Immature natural killer cell (primary cell): ENCODE measurements around the gene GRID1. TPM values are rescaled to one million over a fixed set of nuclear protein-coding genes. Genes with fewer than 3 reads are reported as not detected.

Experiments used
- DNase-seq, 3 donors: peaks; one replicate each; pipeline ENCODE4 v3.0.0; 2022; ENCODE audit warnings: mixed read lengths in 1 of 3
- H3K27ac Mint-ChIP-seq, 6 donors: one replicate each; pipeline ENCODE4 v1.8.0; 2020; ENCODE audit warnings: mixed read lengths in 6 of 6, mild to moderate bottlenecking in 5 of 6, inconsistent platforms in 4 of 6, moderate library complexity in 3 of 6
- H3K27me3 Mint-ChIP-seq, 3 donors: one replicate each; pipeline ENCODE4 v1.8.0; 2020 to 2021; ENCODE audit warnings: low read depth in 3 of 3, mild to moderate bottlenecking in 3 of 3, mixed read lengths in 3 of 3, moderate library complexity in 3 of 3, inconsistent platforms in 1 of 3
- H3K36me3 Mint-ChIP-seq, 3 donors: one replicate each; pipeline ENCODE4 v1.8.0; 2020; ENCODE audit warnings: mixed read lengths in 3 of 3, inconsistent platforms in 2 of 3, mild to moderate bottlenecking in 2 of 3
- H3K4me1 Mint-ChIP-seq, 2 donors: one replicate each; pipeline ENCODE4 v1.8.0; 2020; ENCODE audit warnings: inconsistent platforms in 2 of 2, mild to moderate bottlenecking in 2 of 2, mixed read lengths in 2 of 2, moderate library complexity in 1 of 2
- H3K4me3 Mint-ChIP-seq, 5 donors: one replicate each; pipeline ENCODE4 v1.8.0; 2020; ENCODE audit warnings: mild to moderate bottlenecking in 5 of 5, mixed read lengths in 5 of 5, inconsistent platforms in 3 of 5, moderate library complexity in 3 of 5
- H3K9me3 Mint-ChIP-seq, 6 donors: one replicate each; pipeline ENCODE4 v1.8.0; 2020; ENCODE audit warnings: mild to moderate bottlenecking in 6 of 6, mixed read lengths in 6 of 6, inconsistent platforms in 4 of 6, moderate library complexity in 3 of 6
- polyA plus RNA-seq, 3 donors: library from polyadenylated mRNA; unstranded; fragments of 300-500 nt; fragmentation: Illumina TruSeq; gene quantifications; one replicate each; pipeline ENCODE4 v1.2.3, GENCODE V29; 2021

GRID1 gene
- polyA plus RNA-seq, 3 donors from 2014 or later = not detected

DNA sequence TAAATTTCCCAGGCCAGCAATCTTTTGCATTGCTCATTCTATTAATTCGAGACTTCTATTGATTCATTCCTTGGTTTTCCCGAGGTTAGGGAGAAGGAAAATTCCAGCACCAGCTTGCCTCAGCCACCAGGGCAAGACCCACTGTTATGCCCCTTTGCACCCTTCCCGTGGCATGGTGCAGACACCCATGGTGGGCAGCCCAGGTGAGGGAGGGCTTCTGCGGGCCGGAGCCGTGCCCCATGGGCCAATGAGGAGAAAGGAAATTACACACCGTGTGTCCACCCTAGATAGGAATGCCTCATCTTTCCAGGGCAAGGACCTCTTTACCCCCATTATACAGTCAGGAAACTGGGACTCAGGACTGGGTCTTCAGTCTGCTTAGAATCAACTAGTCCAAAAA, 4.5 kb upstream of the GRID1 start:
- Mint-ChIP-seq H3K36me3 (peaks cover 0 to 4% (median 0%) of the 10 kb centered on the region in 3 donors), H3K9me3 (no peaks in the 10 kb centered on the region), H3K27me3 (peaks cover 8 to 19% (median 18%) of the 10 kb centered on the region in 3 donors), H3K4me1 (peaks cover 4 to 7% of the 10 kb centered on the region in 2 donors), H3K4me3 (no peak overlapping the region), H3K27ac (no peak overlapping the region)
- no peak for DNase-seq

- peaks cover 0 to 4% (median 0%) of the 10 kb centered on the region in 3 donors for H3K36me3 Mint-ChIP-seq
- H3K9me3 Mint-ChIP-seq = no peaks in the 10 kb centered on the region
- H3K27ac Mint-ChIP-seq = no peak overlapping the region
- H3K27me3 Mint-ChIP-seq = peaks cover 8 to 22% (median 18%) of the 10 kb centered on the region in 3 donors
- no peak for DNase-seq
- H3K4me3 Mint-ChIP-seq = no peak overlapping the region
- H3K4me1 Mint-ChIP-seq = peaks cover 8 to 13% of the 10 kb centered on the region in 2 donors
These were observed 3.5 kb upstream of the GRID1 start for GRCh38 chr10:86370006-86370585.

DNA sequence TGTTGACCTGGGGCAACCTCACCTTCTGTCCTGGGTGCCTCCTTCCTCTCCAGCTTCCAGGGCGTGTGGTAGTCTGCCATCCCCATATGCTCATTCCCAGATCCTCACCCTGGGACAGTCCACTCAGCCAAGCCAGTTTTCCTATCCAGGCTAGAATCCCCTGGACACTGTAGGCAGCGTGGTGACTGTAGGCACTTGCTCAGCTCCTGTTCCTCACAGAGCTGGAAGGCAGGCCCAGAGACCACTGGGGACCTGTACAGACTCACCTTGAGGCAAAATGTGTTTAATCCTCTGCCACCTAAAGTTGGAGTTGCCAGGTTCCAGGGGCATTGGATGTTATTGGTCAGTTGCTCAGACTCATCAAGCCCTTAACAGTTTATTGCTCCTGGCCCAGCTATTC, 2.4 kb upstream of the GRID1 start:
- peaks cover 8 to 21% (median 18%) of the 10 kb centered on the region in 3 donors for H3K27me3 Mint-ChIP-seq
- no peak for DNase-seq

GRCh38 chr10:86368046-86368445, 1.5 kb upstream of the GRID1 start:
- no peaks in the 10 kb centered on the region for H3K9me3 Mint-ChIP-seq
- peaks cover 8 to 21% (median 16%) of the 10 kb centered on the region in 3 donors for H3K27me3 Mint-ChIP-seq
- H3K36me3 Mint-ChIP-seq = peaks cover 0 to 4% (median 0%) of the 10 kb centered on the region in 3 donors
- H3K27ac Mint-ChIP-seq = no peak overlapping the region
- H3K4me1 Mint-ChIP-seq = peaks cover 8 to 13% of the 10 kb centered on the region in 2 donors
- H3K4me3 Mint-ChIP-seq = peak overlapping the region; percentile 28 to 72 (median 53)
- DNase-seq = no peak

More for the DNA sequence above, 2.4 kb upstream of the GRID1 start:
- Mint-ChIP-seq H3K9me3 (no peaks in the 10 kb centered on the region), H3K4me3 (peak overlapping the region in 3 of 5 donors; percentile 13 to 24 (median 17)), H3K27ac (no peak overlapping the region), H3K36me3 (peaks cover 0 to 4% (median 0%) of the 10 kb centered on the region in 3 donors), H3K4me1 (peaks cover 8 to 13% of the 10 kb centered on the region in 2 donors)

- Mint-ChIP-seq H3K27me3 (peaks cover 11 to 27% (median 16%) of the 10 kb centered on the region in 3 donors), H3K4me1 (peaks cover 8 to 13% of the 10 kb centered on the region in 2 donors), H3K4me3 (peak overlapping the region in 2 of 5 donors; percentile 53 to 67), H3K9me3 (no peaks in the 10 kb centered on the region), H3K36me3 (peaks cover 0 to 4% (median 0%) of the 10 kb centered on the region in 3 donors), H3K27ac (no peak overlapping the region)
- no peak for DNase-seq
These were observed 757 bp upstream of the GRID1 start for GRCh38 chr10:86367152-86367951.

- peaks cover 12 to 29% (median 16%) of the 10 kb centered on the region in 3 donors for H3K27me3 Mint-ChIP-seq
- H3K36me3 Mint-ChIP-seq = peaks cover 0 to 4% (median 0%) of the 10 kb centered on the region in 3 donors
- H3K27ac Mint-ChIP-seq = no peak overlapping the region
- no peaks in the 10 kb centered on the region for H3K9me3 Mint-ChIP-seq
- peaks cover 8 to 13% of the 10 kb centered on the region in 2 donors for H3K4me1 Mint-ChIP-seq
- DNase-seq = no peak
- no peak overlapping the region for H3K4me3 Mint-ChIP-seq
These were observed 232 bp upstream of the GRID1 start for GRCh38 chr10:86366902-86367151.

DNA sequence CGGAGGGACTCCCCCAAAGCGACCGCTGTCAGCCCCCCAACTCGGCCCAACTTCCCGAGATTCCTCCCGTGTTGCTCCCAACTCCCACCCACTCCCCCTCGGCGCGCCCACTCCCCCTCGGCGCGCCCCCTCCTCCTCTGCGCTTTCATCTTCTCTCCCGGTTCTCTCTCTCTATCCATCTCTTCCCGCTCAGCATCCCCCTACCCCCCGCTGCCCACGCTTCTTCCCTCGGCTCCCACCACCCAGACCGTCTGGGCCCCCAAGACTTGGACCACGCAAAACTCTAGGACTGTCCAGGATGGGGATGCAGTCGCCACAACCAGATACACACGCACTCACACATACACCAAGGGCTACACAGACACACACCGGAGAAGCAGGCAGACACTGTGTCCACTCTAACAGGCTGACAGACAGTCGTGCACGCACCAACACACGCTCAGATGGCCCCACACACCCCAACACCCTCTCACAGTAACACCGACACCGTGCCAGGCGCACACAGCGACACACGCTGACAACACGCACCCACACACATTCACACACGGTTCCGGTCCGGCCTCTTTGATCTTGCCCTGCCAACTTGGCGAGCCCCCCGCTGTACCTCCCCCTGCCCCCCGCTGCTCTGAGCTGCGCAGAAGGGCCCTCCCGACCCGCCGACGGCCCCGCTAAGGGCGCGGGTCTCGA, 1.1 kb downstream of the GRID1 start:
- Mint-ChIP-seq H3K4me1 (peaks cover 8 to 13% of the 10 kb centered on the region in 2 donors), H3K27ac (peak overlapping the region in 1 of 6 donors; percentile 5), H3K4me3 (peak overlapping the region; percentile 53 to 72 (median 63)), H3K9me3 (no peaks in the 10 kb centered on the region), H3K36me3 (no peaks in the 10 kb centered on the region), H3K27me3 (peaks cover 14 to 27% (median 19%) of the 10 kb centered on the region in 3 donors)
- no peak for DNase-seq

DNA sequence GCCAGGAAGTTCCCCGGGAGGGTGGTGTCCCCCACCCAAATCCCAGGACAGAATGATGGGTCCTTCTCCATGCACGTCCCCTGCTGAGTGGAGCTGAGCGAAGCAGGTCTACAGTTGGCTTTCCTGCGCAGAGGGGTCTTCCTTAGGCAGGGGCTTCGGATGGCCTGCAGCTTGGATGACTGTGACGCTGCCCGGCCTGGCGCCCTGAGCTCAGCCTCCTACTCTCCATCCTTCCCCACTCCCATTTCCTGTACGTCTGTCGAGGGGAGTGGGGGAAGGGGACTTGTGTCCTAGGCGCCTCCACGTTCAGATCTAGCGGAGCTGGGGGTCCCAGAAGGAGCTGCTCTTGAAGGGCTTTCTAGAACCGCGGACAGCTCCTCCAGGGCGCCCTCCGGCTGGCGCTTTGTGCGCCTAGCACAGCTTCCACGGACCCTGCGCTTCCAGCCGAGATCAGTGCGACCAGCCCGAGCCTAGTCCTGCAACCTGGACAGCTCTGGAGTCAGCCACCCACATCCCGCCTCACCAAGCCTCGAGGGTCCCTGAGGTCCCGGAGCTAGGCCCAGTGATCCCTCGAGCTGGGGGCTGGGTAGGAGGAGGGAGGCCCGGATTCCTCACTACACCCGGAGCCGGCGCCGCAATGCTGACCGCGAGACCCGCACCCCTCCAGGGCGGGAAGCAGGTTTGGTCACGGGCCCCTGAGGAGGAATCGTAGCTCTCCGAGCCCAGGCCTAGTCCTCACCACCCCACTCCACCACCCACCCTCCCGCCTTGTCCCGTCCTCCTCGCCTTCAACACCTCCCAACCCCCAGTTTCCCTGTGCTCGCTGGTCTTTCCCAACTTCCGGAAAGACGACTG, 1.9 kb downstream of the GRID1 start:
- peaks cover 8 to 13% of the 10 kb centered on the region in 2 donors for H3K4me1 Mint-ChIP-seq
- no peaks in the 10 kb centered on the region for H3K36me3 Mint-ChIP-seq
- H3K27ac Mint-ChIP-seq = no peak overlapping the region
- no peak for DNase-seq
- H3K9me3 Mint-ChIP-seq = no peaks in the 10 kb centered on the region
- H3K27me3 Mint-ChIP-seq = peaks cover 10 to 25% (median 18%) of the 10 kb centered on the region in 3 donors
- no peak overlapping the region for H3K4me3 Mint-ChIP-seq

DNA sequence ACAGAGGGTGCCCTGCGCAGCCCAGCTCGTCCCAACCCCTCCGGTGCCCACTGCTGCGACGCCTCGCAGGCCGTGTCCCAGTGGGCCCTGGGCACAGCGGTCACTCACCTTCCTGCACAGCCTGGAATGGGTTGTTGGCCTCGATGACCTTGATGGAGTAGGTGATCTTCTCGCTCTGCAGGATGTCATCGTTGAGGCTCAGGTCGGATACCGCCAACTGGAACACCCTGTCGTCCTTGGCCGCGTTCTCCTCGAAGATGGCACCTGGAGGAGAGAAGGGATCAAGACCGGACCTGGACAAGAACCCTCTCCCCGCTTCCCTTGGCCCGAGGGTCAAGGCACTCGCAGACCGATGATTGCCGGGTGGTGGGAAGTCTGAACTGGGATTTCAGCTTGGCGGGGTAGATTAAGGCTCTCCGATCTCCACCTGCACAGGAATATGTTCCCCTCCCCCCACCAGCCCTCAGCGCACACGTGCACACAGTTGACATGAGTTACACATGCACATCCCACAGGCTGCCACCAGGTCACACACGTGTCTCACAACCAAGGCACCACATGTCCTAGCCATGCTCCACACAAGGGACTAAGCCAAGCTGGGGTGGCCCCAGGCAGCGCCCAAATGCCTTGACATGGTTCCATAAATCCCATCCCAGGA, 2.6 kb downstream of the GRID1 start:
- H3K27me3 Mint-ChIP-seq = peaks cover 10 to 23% (median 18%) of the 10 kb centered on the region in 3 donors
- DNase-seq = no peak

DNA sequence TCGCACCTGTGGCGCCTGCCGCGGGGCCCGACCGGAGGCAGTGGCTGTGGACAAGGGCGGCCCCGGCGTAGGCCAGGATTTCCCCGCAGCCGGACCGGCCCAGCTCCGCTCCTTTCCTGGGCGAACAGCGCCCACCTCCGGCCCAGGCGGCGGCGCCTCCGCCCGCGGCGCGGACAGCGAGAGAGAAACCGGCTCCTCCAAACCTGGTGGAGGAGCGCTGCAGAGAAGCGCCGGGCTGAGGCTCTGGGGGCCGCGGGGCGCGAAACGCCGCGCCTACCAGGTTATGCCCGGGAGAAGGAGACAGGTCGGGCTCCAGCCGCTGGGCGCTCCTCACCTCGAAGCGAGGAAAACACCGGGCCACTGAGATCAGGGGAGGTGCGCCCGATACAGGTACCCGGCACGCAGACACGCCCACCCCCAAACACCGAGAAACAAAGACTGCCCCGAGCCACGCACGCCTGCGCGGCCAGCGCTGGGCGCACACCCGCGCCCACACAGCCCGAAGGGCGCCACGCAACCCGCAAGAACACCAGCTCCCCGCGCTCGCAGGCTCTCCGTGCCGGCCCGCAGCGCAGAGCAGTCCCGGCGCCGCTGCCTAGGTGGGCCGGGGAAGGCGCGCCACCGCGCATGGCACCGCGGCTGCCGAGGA, 3.3 kb downstream of the GRID1 start:
- H3K9me3 Mint-ChIP-seq = no peaks in the 10 kb centered on the region
- H3K27ac Mint-ChIP-seq = no peak overlapping the region
- peaks cover 8 to 9% of the 10 kb centered on the region in 2 donors for H3K4me1 Mint-ChIP-seq
- no peaks in the 10 kb centered on the region for H3K36me3 Mint-ChIP-seq
- DNase-seq = no peak
- H3K4me3 Mint-ChIP-seq = no peak overlapping the region
- peaks cover 9 to 22% (median 17%) of the 10 kb centered on the region in 3 donors for H3K27me3 Mint-ChIP-seq

More for the DNA sequence above, 2.6 kb downstream of the GRID1 start:
- Mint-ChIP-seq H3K4me3 (peak overlapping the region in 1 of 5 donors; percentile 38), H3K36me3 (no peaks in the 10 kb centered on the region), H3K9me3 (no peaks in the 10 kb centered on the region), H3K27ac (no peak overlapping the region), H3K4me1 (peaks cover 8 to 13% of the 10 kb centered on the region in 2 donors)

DNA sequence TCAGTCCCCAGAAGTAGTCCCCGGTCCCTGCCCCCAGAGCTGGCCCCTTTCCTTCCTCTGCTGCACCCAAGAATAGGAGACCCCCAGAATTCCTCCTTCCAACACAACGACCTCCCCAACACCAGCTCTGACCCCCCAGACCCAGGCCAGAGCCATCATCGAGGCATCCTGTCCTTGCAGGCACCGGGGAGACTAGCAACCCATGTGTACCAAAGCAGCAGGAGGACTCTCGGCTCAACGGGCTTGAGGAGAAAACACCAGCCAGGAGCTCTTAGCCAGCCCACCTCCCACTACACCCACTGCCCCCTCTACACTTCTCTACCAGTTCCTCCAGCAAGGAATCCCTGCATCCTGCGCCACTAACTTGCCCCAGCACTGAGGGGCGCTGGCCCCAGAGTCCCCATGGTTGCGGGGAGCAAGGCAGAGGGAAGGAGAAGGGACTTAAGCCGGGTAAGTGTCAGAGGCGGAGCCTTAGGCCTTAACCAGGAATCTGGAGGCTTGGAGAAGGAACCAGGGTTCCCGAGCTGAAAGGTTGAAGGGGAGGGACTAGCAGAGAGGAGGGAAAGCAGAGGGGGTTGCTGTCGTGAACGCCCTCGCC, 3.9 kb downstream of the GRID1 start:
- Mint-ChIP-seq H3K4me1 (peaks cover 5% of the 10 kb centered on the region in 2 donors), H3K36me3 (no peaks in the 10 kb centered on the region), H3K27me3 (peaks cover 7 to 15% (median 11%) of the 10 kb centered on the region in 3 donors), H3K4me3 (peak overlapping the region in 2 of 5 donors; percentile 29 to 55), H3K27ac (no peak overlapping the region), H3K9me3 (no peaks in the 10 kb centered on the region)
- DNase-seq = no peak

DNA sequence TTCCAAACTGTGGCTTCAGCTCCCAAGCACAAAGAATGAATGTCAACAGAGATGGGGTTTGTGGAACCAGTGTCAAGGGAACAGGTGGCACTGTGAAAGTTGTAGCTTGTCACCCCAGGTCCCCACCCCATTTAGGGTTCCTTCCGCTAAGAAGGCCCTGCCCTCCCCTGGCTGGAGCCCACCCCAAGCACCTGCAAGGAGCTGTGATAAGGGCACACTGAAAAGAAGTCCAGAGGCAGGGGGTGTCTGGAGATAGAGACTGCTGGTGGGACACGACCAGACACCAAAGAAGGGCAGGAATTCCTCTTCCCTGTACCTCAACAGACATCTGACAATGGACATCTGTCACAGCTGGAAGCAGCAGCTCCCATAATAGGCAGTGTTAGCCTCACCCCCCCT, 4.5 kb downstream of the GRID1 start:
- Mint-ChIP-seq H3K27ac (no peak overlapping the region), H3K4me3 (no peak overlapping the region), H3K9me3 (no peaks in the 10 kb centered on the region), H3K27me3 (peaks cover 7 to 17% (median 7%) of the 10 kb centered on the region in 3 donors), H3K36me3 (no peaks in the 10 kb centered on the region), H3K4me1 (peaks cover 5% of the 10 kb centered on the region in 2 donors)
- no peak for DNase-seq
